GM12874 (cell line): ENCODE measurements around the gene SLC26A1.

Experiments used
- TF ChIP-seq, protein P1 (sequence below): IDR thresholded peaks from 2 replicates; pipeline ENCODE4 v1.5.1; 2011; ENCODE audit warnings: low read depth, mild to moderate bottlenecking, control low read depth, low read length, moderate library complexity; ENCODE audit not compliant: insufficient read depth

SLC26A1 gene

DNA sequence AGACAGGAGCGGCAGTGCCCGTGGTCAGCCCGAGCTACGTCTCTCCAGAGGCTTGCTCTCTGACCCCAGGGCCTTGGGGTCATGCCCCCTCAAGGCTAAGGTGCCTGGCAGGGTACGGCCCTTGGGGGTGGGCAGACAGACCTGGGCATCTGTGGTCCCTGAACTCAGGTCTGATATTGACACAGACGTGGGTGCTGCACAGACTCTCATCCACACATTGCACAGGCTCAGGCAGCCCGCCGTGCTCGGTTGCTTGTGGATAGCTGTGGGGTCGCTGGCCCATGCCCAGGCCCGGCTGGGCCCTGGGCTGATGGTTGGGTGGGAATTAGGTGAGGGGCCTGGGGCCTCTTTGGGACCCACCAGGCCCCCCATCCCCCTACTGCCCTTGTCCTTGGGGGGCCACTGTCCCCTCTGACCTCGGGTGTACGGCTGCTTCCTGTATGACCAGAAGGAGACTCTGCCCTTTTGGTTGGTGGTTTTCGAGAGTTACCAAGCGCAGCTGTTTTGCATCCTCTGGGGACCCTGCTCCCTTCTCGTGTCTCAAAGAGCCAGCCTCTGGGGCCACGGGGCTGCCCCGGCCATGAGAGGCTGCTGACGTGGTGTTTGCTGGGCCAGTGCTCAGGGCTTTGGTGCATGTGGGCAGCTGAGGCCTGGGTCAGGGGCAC lies 28.3 kb upstream of the SLC26A1 start:
- TF ChIP-seq, protein P1, sequence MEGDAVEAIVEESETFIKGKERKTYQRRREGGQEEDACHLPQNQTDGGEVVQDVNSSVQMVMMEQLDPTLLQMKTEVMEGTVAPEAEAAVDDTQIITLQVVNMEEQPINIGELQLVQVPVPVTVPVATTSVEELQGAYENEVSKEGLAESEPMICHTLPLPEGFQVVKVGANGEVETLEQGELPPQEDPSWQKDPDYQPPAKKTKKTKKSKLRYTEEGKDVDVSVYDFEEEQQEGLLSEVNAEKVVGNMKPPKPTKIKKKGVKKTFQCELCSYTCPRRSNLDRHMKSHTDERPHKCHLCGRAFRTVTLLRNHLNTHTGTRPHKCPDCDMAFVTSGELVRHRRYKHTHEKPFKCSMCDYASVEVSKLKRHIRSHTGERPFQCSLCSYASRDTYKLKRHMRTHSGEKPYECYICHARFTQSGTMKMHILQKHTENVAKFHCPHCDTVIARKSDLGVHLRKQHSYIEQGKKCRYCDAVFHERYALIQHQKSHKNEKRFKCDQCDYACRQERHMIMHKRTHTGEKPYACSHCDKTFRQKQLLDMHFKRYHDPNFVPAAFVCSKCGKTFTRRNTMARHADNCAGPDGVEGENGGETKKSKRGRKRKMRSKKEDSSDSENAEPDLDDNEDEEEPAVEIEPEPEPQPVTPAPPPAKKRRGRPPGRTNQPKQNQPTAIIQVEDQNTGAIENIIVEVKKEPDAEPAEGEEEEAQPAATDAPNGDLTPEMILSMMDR = no peak

DNA sequence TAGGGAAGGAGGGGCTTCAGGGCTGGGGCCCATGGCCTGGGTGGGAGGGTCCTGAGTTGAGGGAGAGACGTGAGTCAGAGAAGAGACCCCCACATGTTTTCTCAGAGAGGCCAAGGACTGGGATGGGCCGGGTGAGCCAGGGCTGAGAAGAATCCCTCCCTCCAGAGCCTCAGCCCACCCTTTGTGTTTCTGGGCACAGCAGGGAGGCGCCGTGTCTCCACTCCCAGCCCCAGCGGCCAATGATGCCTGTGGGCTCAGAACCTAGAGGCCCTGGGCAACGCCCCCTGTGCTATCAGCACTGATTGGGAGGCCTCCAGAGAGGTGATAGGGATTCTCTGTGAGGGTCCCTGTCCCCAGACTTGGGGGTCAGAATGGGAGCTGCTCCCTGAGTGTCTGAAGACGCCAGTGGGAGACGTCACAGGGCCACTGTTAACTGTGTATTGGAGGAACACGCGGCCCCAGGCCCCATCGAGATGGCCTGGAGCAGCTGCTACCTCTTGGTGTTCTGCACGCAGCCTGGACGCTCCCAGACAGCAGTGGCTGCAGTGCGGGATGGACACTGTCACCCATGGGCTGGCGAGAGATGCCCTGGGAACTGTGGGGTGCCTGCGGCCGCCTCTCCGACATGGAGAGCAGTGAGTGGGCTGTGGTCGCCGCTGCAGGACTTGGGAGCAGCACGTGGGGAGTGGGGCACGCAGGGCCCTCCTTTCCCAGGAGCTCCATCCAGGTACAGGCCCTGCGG lies 26.7 kb upstream of the SLC26A1 start:
- TF ChIP-seq, protein P1 = no peak

DNA sequence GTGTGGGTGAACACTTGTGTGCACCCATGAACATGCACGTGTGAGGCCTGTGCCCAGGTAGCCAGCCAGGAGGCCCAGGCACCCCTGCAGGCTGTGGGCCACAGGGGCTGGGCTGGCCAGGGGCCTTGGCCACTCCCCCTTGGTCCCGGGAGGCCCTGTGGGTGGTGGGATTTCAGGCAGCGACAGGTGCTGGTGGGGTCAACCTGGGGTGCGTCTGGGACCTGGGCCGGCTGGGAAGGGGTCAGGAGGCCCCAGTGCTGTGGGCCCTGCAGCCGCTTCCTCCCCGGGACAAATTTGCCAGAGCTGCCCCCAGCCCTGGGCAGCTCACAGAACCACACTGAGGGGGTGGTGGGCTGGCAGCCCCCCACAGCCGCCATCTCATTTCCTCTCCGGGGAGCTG lies 26.1 kb upstream of the SLC26A1 start:
- TF ChIP-seq, protein P1 = no peak

DNA sequence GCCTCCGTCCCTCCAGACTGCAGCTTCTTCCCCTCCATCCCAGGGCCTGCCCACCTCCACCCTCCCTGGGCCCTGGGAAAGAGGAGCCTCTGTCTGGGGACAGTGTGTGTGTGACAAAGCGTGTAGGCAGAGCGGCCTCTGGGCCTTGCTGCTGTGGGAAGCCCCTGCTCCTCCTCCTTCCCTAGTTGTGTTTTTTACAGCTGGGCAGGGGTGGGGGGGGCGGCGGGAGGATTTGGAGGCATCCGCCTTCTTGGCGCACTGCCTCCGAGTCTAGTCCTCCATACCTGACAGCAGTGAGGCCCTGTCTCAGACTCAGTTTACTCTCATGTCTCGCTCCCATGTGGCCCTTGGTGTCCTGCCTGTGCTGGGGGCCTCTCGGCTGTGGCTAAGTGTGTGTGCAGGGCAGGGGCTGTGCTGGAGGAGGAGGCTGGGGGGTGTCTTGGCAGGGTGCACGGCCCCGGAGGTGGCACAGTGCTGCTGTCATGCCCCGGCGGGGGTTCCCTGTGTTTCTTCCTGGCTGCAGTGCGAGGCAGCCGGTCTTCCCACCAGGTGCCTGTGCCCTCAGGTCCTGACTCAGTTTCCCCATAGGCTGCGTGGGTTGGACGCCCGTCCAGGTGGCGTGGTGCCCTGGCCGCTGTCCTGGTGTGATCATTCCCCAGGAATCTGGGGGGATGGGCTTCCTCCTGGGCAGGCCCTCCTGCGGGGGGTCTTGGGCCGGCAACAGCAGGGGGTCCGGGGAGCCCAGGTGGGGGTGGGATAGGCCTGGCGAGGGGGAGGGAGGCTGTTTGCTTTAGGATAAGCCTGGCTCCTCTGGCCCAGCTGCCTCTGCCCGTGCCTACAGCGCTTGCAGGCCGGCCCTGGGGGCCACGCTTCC lies 25.2 kb upstream of the SLC26A1 start:
- TF ChIP-seq, protein P1 = no peak

DNA sequence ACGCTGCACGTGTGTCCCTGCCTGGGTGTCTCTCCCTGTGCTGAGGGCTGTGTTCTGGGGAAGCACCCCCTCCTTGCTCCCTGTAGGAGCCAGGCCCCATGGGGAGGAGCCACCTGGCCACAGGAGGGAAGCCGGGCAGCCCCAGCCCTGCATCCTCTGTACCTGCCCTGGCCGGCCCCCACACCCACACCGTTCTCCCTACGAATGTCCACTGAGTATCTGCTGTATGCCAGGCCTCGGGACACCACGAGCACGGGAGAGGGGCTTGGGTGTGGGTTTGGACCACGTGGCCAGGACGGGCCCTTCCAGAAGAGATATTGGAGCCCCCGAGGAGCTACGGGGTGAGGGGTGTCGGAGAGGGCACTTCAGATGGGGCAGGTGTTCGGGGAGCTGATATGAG lies 24.5 kb upstream of the SLC26A1 start:
- TF ChIP-seq, protein P1 = no peak

DNA sequence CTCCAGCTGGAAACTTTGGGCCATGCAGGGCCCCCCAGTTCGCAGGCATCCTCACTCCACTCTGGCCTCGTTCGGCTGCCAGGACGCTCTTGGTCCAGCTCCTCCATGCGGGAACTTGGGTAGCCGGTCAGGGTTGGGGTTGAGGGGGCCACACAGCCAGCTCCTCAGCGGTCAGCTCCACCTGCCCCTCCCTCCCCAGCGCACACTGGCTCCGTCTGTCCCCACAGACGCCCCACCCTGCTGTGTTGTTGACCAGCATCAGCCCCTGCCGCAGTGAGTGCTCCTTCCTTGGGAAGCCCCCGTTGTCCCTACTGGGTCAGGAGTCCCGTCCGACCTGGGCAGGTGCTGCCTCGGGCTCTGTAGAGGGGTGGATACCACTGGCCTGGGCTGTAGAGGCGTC lies 24.0 kb upstream of the SLC26A1 start:
- TF ChIP-seq, protein P1 = no peak

DNA sequence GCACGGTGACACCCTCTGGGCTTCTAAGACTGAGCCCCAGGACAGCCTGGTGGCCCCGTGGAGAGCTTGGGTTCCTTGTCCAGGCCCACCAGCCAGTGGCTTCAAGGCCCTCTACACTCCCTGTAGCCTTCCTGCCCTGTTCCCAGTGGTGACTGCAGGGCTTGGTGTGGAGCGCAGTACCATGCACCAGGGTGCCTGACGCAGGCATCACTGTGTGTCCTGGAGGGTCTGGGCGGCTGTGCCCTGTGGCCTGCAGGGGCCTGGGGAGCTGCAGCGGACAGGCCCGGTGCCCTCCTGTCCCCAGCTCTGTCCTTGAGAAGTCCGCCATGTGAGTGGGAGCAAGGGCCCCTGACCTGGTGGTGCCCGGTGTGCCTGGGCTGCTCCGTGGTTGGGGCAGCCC lies 22.5 kb upstream of the SLC26A1 start:
- TF ChIP-seq, protein P1 = no peak
